WTC11 (cell line): Measurements from ENCODE around the gene ITPK1. TPM values are rescaled to one million over a fixed set of nuclear protein-coding genes. Genes with fewer than 3 reads are reported as not detected.
A peak's percentile ranks its signal among the peaks of the same experiment; 100 is the strongest.

Experiments used
- ATAC-seq: fragments of 200-7000 bp; cut with Tn5 transposase; 2 replicates; pipeline ENCODE4 v1.10.0; 2021; ENCODE audit warnings: mild to moderate bottlenecking, moderate library complexity
- CTCF ChIA-PET: fragments of 300-600 bp; sonication (Branson Sonifier 250); formaldehyde crosslinking; loops from one replicate; lab custom pipeline; 2021; ENCODE audit warnings: antibody characterized with exemption; lab: Charles Lee
- POLR2A ChIA-PET: fragments of 350-600 bp; sonication (Branson Sonifier 250); formaldehyde crosslinking; loops from one replicate; lab custom pipeline; 2021; ENCODE audit warnings: antibody characterized with exemption; lab: Charles Lee
- DNase-seq: peaks from one replicate; pipeline ENCODE4 v3.0.0; 2021; ENCODE audit warnings: low spot score
- H3K27ac Mint-ChIP-seq: 2 replicates; pipeline ENCODE4 v1.8.0; 2021; ENCODE audit warnings: mixed read lengths
- H3K27me3 Mint-ChIP-seq: 2 replicates; pipeline ENCODE4 v1.8.0; 2021; ENCODE audit warnings: low read depth, mild to moderate bottlenecking, moderate library complexity, mixed read lengths
- H3K36me3 Mint-ChIP-seq: 2 replicates; pipeline ENCODE4 v1.8.0; 2021; ENCODE audit warnings: mixed read lengths
- H3K4me1 Mint-ChIP-seq: 2 replicates; pipeline ENCODE4 v1.8.0; 2022; ENCODE audit warnings: mixed read lengths
- H3K4me3 Mint-ChIP-seq: 2 replicates; pipeline ENCODE4 v1.8.0; 2021; ENCODE audit warnings: mild to moderate bottlenecking, moderate library complexity, mixed read lengths
- H3K9me3 Mint-ChIP-seq: 2 replicates; pipeline ENCODE4 v1.8.0; 2021; ENCODE audit warnings: mixed read lengths
- ATF1 ChIP-seq: sonication (generic); formaldehyde crosslinking; IDR thresholded peaks from 2 replicates; pipeline ENCODE4 v1.8.1; 2023; ENCODE audit warnings: mild to moderate bottlenecking, moderate library complexity, missing genetic modification reagents
- CBFB ChIP-seq: sonication (generic); formaldehyde crosslinking; IDR thresholded peaks from 2 replicates; pipeline ENCODE4 v1.8.1; 2022; ENCODE audit warnings: mild to moderate bottlenecking, low read depth, missing genetic modification reagents
- CREB1 ChIP-seq: sonication (generic); formaldehyde crosslinking; IDR thresholded peaks from 2 replicates; pipeline ENCODE4 v1.8.0; 2023; ENCODE audit warnings: mild to moderate bottlenecking, missing genetic modification reagents
- ETV6 ChIP-seq: sonication (generic); formaldehyde crosslinking; IDR thresholded peaks from 2 replicates; pipeline ENCODE4 v1.8.1; 2022; ENCODE audit warnings: mild to moderate bottlenecking, missing genetic modification reagents
- FOXJ3 ChIP-seq: sonication (generic); formaldehyde crosslinking; IDR thresholded peaks from 2 replicates; pipeline ENCODE4 v1.9.0; 2021; ENCODE audit warnings: missing genetic modification reagents, mild to moderate bottlenecking, borderline replicate concordance
- FOXK1 ChIP-seq: sonication (generic); formaldehyde crosslinking; IDR thresholded peaks from 2 replicates; pipeline ENCODE4 v1.8.0; 2022; ENCODE audit warnings: mild to moderate bottlenecking, moderate library complexity, missing genetic modification reagents
- GRHL2 ChIP-seq: fragments of 250-450 bp; sonication (Bioruptor Pico); IDR thresholded peaks from 2 replicates; pipeline ENCODE4 v1.8.0; 2022; ENCODE audit warnings: mild to moderate bottlenecking, moderate library complexity; ENCODE audit not compliant: insufficient replicate concordance, severe bottlenecking
- IRF2 ChIP-seq: sonication (generic); formaldehyde crosslinking; IDR thresholded peaks from 2 replicates; pipeline ENCODE4 v1.8.0; 2022; ENCODE audit warnings: low read depth, missing genetic modification reagents, borderline replicate concordance
- MXD4 ChIP-seq: fragments of 250-450 bp; sonication (Bioruptor Pico); IDR thresholded peaks from 2 replicates; pipeline ENCODE4 v1.8.0; 2021; ENCODE audit warnings: mild to moderate bottlenecking, moderate library complexity, borderline replicate concordance
- MYBL2 ChIP-seq: sonication (generic); formaldehyde crosslinking; IDR thresholded peaks from 2 replicates; pipeline ENCODE4 v1.8.1; 2023; ENCODE audit warnings: mild to moderate bottlenecking, moderate library complexity, missing genetic modification reagents
- NFATC4 ChIP-seq: fragments of 250-450 bp; sonication (Bioruptor Pico); IDR thresholded peaks from 2 replicates; pipeline ENCODE4 v1.9.0; 2021; ENCODE audit warnings: mild to moderate bottlenecking
- OVOL2 ChIP-seq: fragments of 250-450 bp; sonication (Bioruptor Pico); IDR thresholded peaks from 2 replicates; pipeline ENCODE4 v1.9.0; 2021; ENCODE audit warnings: mild to moderate bottlenecking, borderline replicate concordance
- SMAD4 ChIP-seq: sonication (generic); formaldehyde crosslinking; IDR thresholded peaks from 2 replicates; pipeline ENCODE4 v1.8.0; 2022; ENCODE audit warnings: mild to moderate bottlenecking, missing genetic modification reagents
- SP1 ChIP-seq: sonication (generic); formaldehyde crosslinking; conservative IDR thresholded peaks from 2 replicates; pipeline ENCODE4 v1.8.1; 2022; ENCODE audit warnings: missing genetic modification reagents
- TCF7 ChIP-seq: sonication (generic); formaldehyde crosslinking; IDR thresholded peaks from 2 replicates; pipeline ENCODE4 v1.8.0; 2022; ENCODE audit warnings: mild to moderate bottlenecking, low read depth, missing genetic modification reagents, moderate library complexity
- ZBTB21 ChIP-seq: sonication (generic); formaldehyde crosslinking; IDR thresholded peaks from 2 replicates; pipeline ENCODE4 v1.8.1; 2023; ENCODE audit warnings: mild to moderate bottlenecking, missing genetic modification reagents, borderline replicate concordance
- ZNF416 ChIP-seq: fragments of 250-450 bp; sonication (Bioruptor Pico); IDR thresholded peaks from 2 replicates; pipeline ENCODE4 v1.9.0; 2021; ENCODE audit warnings: mild to moderate bottlenecking, inconsistent platforms
- total RNA-seq: library from RNA; stranded (reverse); gene quantifications from 3 replicates; pipeline ENCODE4 v1.2.3, GENCODE V29; 2021
- TF ChIP-seq, protein P1 (sequence below): fragments of 250-450 bp; sonication (Bioruptor Pico); IDR thresholded peaks from 2 replicates; pipeline ENCODE4 v1.8.0; 2021; ENCODE audit warnings: mild to moderate bottlenecking
- TF ChIP-seq, protein P2 (sequence below): sonication (generic); formaldehyde crosslinking; IDR thresholded peaks from 2 replicates; pipeline ENCODE4 v1.8.1; 2022; ENCODE audit warnings: low read depth, mild to moderate bottlenecking, moderate library complexity, missing genetic modification reagents, borderline replicate concordance
- TF ChIP-seq, protein P3 (sequence below): sonication (generic); formaldehyde crosslinking; IDR thresholded peaks from 2 replicates; pipeline ENCODE4 v1.8.1; 2023; ENCODE audit warnings: mild to moderate bottlenecking, missing genetic modification reagents
- TF ChIP-seq, protein P4 (sequence below): sonication (generic); formaldehyde crosslinking; conservative IDR thresholded peaks from 2 replicates; pipeline ENCODE4 v1.8.1; 2022; ENCODE audit warnings: mild to moderate bottlenecking, missing genetic modification reagents
- TF ChIP-seq, protein P5 (sequence below): sonication (generic); formaldehyde crosslinking; IDR thresholded peaks from 2 replicates; pipeline ENCODE4 v1.8.0; 2022; ENCODE audit warnings: mild to moderate bottlenecking, missing genetic modification reagents
- TF ChIP-seq, protein P6 (sequence below): sonication (generic); formaldehyde crosslinking; IDR thresholded peaks from 2 replicates; pipeline ENCODE4 v1.8.1; 2022; ENCODE audit warnings: mild to moderate bottlenecking, moderate library complexity, missing genetic modification reagents
- TF ChIP-seq, protein P7 (sequence below): sonication (generic); formaldehyde crosslinking; IDR thresholded peaks from 2 replicates; pipeline ENCODE4 v1.8.1; 2023; ENCODE audit warnings: mild to moderate bottlenecking, missing genetic modification reagents, moderate library complexity
- TF ChIP-seq, protein P8 (sequence below): fragments of 200-600 bp; IDR thresholded peaks from 2 replicates; pipeline ENCODE4 v1.8.0; 2022; ENCODE audit warnings: antibody characterized with exemption

Gene ITPK1
- total RNA-seq, 1 experiment from 2014 or later: 144 TPM

DNA sequence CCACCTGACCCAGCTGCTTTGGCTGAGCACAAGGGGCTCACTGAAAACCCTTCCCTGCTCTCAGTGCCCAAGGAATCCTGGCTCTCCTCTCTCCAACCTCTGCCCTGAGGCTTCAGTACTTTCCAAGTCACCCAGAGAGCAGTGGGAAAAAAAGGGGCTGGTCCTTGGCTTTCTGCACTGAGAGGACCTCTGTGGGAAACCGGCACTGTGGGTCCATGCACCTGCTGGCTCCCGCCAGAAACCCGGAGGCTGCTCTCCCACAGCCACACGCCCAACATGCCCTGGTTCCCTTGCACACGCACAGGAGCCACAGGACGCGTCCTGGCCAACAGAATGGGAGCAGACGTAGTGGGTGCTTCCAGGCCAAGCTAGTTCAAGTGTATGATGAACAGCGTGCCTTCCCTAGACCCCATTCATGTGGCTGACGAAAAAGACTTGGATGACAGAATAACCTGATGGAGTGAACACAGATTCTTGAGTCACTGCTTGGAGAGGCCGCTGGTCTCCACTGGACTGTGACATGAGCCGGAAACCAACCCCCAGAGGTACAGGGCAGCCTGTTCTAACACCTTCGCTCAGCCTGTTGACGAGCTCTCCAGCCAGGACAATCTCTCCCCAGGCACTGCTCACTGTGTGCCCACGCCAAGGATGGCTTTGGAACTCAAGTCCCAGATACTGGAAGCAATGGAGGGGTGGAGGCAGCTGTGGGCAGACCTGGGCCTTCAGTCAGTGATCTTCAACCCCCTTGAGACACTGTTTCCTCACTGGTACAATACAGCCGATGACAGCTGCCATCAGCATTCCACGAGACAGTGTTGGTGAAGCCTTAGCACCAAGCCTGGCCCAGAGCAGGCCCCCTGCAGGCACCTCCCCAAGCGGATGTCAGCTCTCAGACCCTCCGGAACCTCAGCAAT is 87.7 kb downstream of the ITPK1 start:
- POLR2A ChIA-PET: no interaction called here
- no peak for DNase-seq
- no peak overlapping the region for H3K4me3 Mint-ChIP-seq
- no peaks in the 10 kb centered on the region for H3K9me3 Mint-ChIP-seq
- TF ChIP-seq, protein P1, sequence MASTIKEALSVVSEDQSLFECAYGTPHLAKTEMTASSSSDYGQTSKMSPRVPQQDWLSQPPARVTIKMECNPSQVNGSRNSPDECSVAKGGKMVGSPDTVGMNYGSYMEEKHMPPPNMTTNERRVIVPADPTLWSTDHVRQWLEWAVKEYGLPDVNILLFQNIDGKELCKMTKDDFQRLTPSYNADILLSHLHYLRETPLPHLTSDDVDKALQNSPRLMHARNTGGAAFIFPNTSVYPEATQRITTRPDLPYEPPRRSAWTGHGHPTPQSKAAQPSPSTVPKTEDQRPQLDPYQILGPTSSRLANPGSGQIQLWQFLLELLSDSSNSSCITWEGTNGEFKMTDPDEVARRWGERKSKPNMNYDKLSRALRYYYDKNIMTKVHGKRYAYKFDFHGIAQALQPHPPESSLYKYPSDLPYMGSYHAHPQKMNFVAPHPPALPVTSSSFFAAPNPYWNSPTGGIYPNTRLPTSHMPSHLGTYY (CRISPR knock-in tag): no peak
- no peak for TF ChIP-seq IRF2 (CRISPR knock-in tag)
- TF ChIP-seq OVOL2 (CRISPR knock-in tag): no peak
- no peak for TF ChIP-seq ETV6 (CRISPR knock-in tag)
- no peak for TF ChIP-seq FOXK1 (CRISPR knock-in tag)
- TF ChIP-seq MXD4: no peak
- TF ChIP-seq, protein P2, sequence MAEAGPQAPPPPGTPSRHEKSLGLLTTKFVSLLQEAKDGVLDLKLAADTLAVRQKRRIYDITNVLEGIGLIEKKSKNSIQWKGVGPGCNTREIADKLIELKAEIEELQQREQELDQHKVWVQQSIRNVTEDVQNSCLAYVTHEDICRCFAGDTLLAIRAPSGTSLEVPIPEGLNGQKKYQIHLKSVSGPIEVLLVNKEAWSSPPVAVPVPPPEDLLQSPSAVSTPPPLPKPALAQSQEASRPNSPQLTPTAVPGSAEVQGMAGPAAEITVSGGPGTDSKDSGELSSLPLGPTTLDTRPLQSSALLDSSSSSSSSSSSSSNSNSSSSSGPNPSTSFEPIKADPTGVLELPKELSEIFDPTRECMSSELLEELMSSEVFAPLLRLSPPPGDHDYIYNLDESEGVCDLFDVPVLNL (CRISPR knock-in tag): no peak
- TF ChIP-seq CREB1 (CRISPR knock-in tag): no peak
- TF ChIP-seq ATF1 (CRISPR knock-in tag): no peak
- TF ChIP-seq ZBTB21 (CRISPR knock-in tag): no peak
- TF ChIP-seq, protein P3, sequence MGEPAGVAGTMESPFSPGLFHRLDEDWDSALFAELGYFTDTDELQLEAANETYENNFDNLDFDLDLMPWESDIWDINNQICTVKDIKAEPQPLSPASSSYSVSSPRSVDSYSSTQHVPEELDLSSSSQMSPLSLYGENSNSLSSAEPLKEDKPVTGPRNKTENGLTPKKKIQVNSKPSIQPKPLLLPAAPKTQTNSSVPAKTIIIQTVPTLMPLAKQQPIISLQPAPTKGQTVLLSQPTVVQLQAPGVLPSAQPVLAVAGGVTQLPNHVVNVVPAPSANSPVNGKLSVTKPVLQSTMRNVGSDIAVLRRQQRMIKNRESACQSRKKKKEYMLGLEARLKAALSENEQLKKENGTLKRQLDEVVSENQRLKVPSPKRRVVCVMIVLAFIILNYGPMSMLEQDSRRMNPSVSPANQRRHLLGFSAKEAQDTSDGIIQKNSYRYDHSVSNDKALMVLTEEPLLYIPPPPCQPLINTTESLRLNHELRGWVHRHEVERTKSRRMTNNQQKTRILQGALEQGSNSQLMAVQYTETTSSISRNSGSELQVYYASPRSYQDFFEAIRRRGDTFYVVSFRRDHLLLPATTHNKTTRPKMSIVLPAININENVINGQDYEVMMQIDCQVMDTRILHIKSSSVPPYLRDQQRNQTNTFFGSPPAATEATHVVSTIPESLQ (CRISPR knock-in tag): no peak
- TF ChIP-seq, protein P4, sequence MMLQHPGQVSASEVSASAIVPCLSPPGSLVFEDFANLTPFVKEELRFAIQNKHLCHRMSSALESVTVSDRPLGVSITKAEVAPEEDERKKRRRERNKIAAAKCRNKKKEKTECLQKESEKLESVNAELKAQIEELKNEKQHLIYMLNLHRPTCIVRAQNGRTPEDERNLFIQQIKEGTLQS (CRISPR knock-in tag): no peak
- TF ChIP-seq MYBL2 (CRISPR knock-in tag): no peak
- TF ChIP-seq, all 79 proteins: peak for 0
- no peak for ATAC-seq
- Mint-ChIP-seq H3K27me3 (no peaks in the 10 kb centered on the region), H3K27ac (peak overlapping the region; percentile 67; the same call in 1 of the 2 replicates), H3K36me3 (no peaks in the 10 kb centered on the region), H3K4me1 (peaks cover 58% of the 10 kb centered on the region)
- CTCF ChIA-PET: interaction anchor here (1.2 to 1.3 kb wide), 2 partner anchors 9 to 85 kb away, joined by 3 to 4 read pairs; no protein-coding TSS in a partner anchor

DNA sequence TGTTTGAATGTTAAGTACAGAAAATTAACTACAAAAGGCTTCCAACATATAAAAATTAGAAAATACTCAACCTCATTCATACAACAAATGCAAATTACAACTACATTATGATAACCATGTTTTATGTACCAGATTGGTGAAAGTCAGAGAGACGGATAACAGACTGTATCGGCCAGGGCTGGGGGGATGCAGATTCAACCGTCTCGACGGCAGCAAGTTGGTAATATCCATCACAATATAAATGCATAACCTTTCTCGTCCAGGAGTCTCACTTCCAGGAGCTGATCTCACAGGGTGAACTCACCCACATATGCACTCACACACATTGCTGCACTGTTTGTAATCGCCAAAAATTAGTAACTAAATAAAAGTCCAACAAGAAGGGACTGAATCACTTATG is 89.4 kb downstream of the ITPK1 start:
- ChIA-PET CTCF (no interaction called here), POLR2A (no interaction called here)
- H3K27ac Mint-ChIP-seq: peak overlapping the region; percentile 8; the same call in 1 of the 2 replicates
- no peak overlapping the region for H3K4me3 Mint-ChIP-seq
- peaks cover 2% of the 10 kb centered on the region; the same call in 1 of the 2 replicates for H3K36me3 Mint-ChIP-seq
- H3K27me3 Mint-ChIP-seq: no peaks in the 10 kb centered on the region
- no peaks in the 10 kb centered on the region for H3K9me3 Mint-ChIP-seq
- no peak for DNase-seq
- H3K4me1 Mint-ChIP-seq: peaks cover 49% of the 10 kb centered on the region
- ATAC-seq: no peak
- TF ChIP-seq ZNF416: no peak
- TF ChIP-seq, protein P5, sequence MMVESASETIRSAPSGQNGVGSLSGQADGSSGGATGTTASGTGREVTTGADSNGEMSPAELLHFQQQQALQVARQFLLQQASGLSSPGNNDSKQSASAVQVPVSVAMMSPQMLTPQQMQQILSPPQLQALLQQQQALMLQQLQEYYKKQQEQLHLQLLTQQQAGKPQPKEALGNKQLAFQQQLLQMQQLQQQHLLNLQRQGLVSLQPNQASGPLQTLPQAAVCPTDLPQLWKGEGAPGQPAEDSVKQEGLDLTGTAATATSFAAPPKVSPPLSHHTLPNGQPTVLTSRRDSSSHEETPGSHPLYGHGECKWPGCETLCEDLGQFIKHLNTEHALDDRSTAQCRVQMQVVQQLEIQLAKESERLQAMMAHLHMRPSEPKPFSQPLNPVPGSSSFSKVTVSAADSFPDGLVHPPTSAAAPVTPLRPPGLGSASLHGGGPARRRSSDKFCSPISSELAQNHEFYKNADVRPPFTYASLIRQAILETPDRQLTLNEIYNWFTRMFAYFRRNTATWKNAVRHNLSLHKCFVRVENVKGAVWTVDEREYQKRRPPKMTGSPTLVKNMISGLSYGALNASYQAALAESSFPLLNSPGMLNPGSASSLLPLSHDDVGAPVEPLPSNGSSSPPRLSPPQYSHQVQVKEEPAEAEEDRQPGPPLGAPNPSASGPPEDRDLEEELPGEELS (CRISPR knock-in tag): no peak
- TF ChIP-seq CBFB (CRISPR knock-in tag): no peak
- TF ChIP-seq, protein P6, sequence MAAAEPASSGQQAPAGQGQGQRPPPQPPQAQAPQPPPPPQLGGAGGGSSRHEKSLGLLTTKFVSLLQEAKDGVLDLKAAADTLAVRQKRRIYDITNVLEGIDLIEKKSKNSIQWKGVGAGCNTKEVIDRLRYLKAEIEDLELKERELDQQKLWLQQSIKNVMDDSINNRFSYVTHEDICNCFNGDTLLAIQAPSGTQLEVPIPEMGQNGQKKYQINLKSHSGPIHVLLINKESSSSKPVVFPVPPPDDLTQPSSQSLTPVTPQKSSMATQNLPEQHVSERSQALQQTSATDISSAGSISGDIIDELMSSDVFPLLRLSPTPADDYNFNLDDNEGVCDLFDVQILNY (CRISPR knock-in tag): no peak
- no peak for TF ChIP-seq FOXJ3 (CRISPR knock-in tag)
- TF ChIP-seq, protein P7, sequence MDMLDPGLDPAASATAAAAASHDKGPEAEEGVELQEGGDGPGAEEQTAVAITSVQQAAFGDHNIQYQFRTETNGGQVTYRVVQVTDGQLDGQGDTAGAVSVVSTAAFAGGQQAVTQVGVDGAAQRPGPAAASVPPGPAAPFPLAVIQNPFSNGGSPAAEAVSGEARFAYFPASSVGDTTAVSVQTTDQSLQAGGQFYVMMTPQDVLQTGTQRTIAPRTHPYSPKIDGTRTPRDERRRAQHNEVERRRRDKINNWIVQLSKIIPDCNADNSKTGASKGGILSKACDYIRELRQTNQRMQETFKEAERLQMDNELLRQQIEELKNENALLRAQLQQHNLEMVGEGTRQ (CRISPR knock-in tag): no peak
- no peak for TF ChIP-seq GRHL2 (CRISPR knock-in tag)
- TF ChIP-seq SP1 (CRISPR knock-in tag): no peak
- no peak for TF ChIP-seq NFATC4 (CRISPR knock-in tag)
- TF ChIP-seq, protein P8, sequence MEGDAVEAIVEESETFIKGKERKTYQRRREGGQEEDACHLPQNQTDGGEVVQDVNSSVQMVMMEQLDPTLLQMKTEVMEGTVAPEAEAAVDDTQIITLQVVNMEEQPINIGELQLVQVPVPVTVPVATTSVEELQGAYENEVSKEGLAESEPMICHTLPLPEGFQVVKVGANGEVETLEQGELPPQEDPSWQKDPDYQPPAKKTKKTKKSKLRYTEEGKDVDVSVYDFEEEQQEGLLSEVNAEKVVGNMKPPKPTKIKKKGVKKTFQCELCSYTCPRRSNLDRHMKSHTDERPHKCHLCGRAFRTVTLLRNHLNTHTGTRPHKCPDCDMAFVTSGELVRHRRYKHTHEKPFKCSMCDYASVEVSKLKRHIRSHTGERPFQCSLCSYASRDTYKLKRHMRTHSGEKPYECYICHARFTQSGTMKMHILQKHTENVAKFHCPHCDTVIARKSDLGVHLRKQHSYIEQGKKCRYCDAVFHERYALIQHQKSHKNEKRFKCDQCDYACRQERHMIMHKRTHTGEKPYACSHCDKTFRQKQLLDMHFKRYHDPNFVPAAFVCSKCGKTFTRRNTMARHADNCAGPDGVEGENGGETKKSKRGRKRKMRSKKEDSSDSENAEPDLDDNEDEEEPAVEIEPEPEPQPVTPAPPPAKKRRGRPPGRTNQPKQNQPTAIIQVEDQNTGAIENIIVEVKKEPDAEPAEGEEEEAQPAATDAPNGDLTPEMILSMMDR: no peak
- TF ChIP-seq TCF7 (CRISPR knock-in tag): no peak
- TF ChIP-seq SMAD4 (CRISPR knock-in tag): no peak
